GM12874 (cell line): ENCODE data around the gene ALS2CL.

Source experiments
- TF ChIP-seq, protein P1 (sequence below): IDR thresholded peaks from 2 replicates; pipeline ENCODE4 v1.5.1; 2011; ENCODE audit warnings: low read depth, mild to moderate bottlenecking, control low read depth, low read length, moderate library complexity; ENCODE audit not compliant: insufficient read depth

ALS2CL gene

DNA sequence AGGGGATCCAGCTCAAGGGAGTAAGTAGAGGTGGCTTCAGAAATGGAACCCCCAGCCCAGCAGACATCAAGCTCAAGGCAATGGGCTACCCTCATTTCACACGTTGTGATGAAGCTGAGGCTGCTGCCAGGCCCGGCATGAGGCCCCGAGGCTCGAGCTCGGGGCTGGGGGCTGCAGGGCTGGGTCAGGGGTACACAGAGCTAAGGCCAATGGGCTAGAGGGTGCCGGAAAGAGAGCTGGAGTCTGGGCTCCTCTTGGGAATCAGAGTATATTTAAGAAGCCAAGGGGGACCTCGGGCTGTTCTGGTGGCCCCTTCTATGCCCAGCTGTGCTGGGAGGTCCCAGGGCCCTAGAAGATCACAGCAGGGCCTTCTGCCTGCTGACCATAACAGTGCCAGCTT, 16.8 kb upstream of the ALS2CL start:
- TF ChIP-seq, protein P1, sequence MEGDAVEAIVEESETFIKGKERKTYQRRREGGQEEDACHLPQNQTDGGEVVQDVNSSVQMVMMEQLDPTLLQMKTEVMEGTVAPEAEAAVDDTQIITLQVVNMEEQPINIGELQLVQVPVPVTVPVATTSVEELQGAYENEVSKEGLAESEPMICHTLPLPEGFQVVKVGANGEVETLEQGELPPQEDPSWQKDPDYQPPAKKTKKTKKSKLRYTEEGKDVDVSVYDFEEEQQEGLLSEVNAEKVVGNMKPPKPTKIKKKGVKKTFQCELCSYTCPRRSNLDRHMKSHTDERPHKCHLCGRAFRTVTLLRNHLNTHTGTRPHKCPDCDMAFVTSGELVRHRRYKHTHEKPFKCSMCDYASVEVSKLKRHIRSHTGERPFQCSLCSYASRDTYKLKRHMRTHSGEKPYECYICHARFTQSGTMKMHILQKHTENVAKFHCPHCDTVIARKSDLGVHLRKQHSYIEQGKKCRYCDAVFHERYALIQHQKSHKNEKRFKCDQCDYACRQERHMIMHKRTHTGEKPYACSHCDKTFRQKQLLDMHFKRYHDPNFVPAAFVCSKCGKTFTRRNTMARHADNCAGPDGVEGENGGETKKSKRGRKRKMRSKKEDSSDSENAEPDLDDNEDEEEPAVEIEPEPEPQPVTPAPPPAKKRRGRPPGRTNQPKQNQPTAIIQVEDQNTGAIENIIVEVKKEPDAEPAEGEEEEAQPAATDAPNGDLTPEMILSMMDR, result no peak

DNA sequence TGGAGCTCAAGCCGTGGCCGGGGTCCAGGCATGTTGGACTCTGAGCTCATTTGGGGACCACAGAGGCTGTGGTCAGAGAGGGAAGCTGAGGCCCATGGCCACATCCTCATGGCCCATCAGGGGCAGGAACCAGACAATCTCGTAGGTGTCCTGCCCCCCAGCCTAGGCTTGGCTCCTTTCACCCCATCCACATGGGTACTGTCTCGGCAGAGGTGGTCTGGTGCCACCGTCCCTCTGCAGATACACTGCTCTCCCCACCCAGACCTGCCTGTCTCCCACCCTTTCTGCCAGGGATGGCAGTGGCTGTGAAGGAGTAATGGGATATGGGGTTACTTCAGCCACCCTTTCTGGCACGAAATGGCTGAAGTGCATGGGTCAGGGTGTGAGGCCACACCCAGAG, 16.2 kb upstream of the ALS2CL start:
- TF ChIP-seq, protein P1, result no peak

DNA sequence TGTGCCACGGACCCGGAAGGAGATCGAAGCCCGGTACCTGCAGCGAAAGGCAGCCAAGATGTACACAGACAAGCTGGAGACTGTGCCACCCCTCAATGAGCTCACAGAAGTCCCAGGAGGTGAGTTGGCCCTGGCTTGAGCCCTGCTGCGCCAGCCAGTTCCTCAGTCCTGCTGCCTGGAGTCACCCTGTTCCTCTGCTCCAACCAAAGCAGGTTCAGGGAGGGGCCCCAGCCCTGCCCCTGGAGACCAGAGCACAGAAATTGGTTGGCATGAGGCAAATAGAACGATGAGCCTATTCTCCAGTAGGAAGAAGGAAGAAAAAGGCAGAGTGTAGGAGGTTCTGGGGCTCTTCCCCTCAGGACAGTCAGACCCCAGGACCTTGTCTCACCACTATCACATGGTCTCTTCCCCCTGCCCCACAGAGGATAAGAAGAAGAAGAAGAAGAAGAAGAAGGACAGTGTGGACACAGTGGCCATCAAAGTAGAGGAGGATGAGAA, 15.7 kb upstream of the ALS2CL start:
- TF ChIP-seq, protein P1, result no peak

DNA sequence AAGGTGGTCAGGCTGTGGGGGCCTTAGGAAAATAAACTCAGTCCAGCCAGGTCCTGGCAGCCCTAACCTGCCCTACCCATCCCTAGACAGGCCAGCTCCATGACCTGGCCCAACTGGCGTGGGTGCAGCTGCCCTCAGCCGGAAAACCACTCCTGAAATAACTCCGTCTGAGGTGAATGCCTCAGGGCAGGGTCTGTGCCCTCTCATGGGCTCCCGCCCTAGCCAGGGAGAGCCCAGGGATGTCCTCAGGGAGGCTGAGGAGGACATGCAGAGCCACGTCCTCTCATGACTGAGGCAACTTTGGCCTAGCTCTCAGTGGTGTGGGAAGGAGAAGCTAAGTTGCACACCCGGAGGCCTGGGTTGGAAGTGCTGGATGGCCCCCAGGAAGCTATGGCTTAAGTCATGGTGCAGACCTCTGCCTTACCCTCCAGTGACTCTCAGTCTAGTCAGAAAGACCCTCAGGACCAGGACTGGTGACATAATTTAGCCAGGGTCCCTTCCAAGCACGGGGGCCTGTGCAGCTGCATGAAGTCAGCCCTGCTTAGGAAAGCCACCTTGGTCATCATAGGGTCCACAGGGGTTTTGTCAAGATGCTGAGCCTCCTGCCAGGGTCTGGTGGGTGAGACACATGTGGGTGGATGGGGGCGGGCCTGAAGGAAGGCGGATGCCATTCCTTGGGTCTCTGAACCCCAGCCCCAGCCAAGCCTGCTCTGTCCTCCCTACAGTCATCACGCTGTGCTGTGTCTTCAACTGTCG, 15.1 kb upstream of the ALS2CL start:
- TF ChIP-seq, protein P1, result 0 out of 2 replicates have a peak, but pooled peaks have one; percentile 3

DNA sequence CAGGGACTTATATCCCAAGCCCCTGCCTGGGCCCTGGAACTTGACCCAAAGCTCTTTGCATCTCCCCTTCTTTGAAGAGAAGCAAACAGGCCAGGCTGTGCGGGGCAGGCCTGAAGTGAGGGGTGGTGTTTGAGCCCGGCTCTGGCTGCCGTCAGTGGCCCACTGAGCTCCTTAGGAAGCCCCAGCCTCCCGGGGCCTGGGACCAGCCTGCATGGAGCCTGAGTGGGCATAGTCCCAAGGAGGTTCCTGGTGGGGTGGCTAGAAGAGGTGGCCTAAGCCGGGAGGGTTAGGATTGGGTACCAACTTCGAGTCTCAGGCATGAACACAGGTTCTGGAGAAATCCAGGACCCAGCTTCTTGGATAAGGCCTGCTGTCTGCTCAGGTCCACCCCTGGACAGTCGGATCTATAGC, 14.1 kb upstream of the ALS2CL start:
- TF ChIP-seq, protein P1, result no peak

DNA sequence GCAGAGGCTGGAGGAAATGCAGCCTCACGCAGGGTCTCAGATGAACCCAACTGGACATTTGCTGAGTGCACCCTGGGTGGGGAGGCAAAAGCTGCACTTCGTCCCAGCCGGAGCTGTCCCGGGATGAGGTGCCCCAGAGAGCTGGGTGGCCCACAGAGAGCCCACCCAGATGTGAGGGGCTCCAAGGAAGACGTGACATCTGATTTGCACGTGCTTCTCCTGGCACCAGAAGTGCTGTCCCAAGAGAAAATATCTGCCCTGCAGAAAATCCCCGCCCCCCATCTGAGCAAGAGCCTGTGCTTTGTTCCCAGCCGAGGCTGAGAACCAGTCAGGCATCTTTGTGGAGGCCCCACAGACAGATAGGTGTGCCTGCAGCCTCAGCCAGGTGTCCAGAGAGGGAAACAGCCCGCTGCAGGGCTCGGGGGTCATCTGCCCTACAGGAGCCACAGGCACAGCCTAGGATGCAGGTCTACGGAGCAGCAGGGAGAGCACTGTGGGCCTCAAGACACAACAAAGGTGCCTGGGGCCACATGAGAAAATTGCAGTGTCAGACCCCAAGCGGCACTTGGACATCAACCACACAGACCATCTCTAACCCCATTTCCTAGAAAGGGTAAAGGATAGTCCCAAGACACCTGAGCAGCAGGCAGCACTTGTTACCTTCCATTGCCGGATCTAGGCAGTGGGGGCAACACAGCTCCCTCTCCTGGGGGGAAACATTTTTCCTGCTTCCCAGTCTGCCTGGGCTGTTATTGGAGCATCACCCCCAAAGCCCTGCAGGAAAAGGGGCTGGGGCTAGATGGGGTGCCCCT, 13.5 kb upstream of the ALS2CL start:
- TF ChIP-seq, protein P1, result no peak
